K562 (cell line): ENCODE results near the gene SMOC2. TPM values are rescaled to one million over a fixed set of nuclear protein-coding genes. Genes with fewer than 3 reads are reported as not detected.

Source experiments
- COPS2 ChIP-seq: fragments of 450-650 bp; conservative IDR thresholded peaks from 2 replicates; pipeline ENCODE4 v1.6.1; 2016; ENCODE audit warnings: mild to moderate bottlenecking, moderate library complexity
- HIVEP1 ChIP-seq: fragments of 250-450 bp; sonication (Bioruptor Pico); IDR thresholded peaks from 2 replicates; pipeline ENCODE4 v1.4.0; 2020; ENCODE audit warnings: mild to moderate bottlenecking
- HNRNPUL1 ChIP-seq: fragments of 200-400 bp; formaldehyde crosslinking; IDR thresholded peaks from 2 replicates; pipeline ENCODE4 v1.6.1; 2017; ENCODE audit warnings: low read length
- KLF1 ChIP-seq: fragments of 450-650 bp; IDR thresholded peaks from 2 replicates; pipeline ENCODE4 v1.6.1; 2016; ENCODE audit warnings: missing genetic modification characterization, missing compliant biosample characterization
- NCOA2 ChIP-seq, 2 experiments: fragments of 450-650 bp; IDR thresholded peaks; 2 replicates each; pipeline ENCODE4 v1.6.1; 2018; ENCODE audit warnings: mild to moderate bottlenecking in 2 of 2, moderate library complexity in 1 of 2; ENCODE audit not compliant: partially characterized antibody in 2 of 2
- NCOR1 ChIP-seq: fragments of 450-650 bp; IDR thresholded peaks from 2 replicates; pipeline ENCODE4 v1.6.1; 2016; ENCODE audit warnings: mild to moderate bottlenecking, moderate library complexity
- RBM25 ChIP-seq: fragments of 200-400 bp; formaldehyde crosslinking; IDR thresholded peaks from 2 replicates; pipeline ENCODE4 v1.6.1; 2018; ENCODE audit warnings: low read length, low read depth, moderate library complexity; ENCODE audit not compliant: severe bottlenecking
- RFX5 ChIP-seq: IDR thresholded peaks from 2 replicates; pipeline ENCODE4 v1.6.1; 2011; ENCODE audit warnings: low read depth, mild to moderate bottlenecking, improper control_type of control experiment, low read length
- TBP ChIP-seq: optimal IDR thresholded peaks from 2 replicates; pipeline ENCODE3; 2011; ENCODE audit warnings: low read depth, low read length, improper control_type of control experiment
- ZNF133 ChIP-seq: fragments of 250-450 bp; sonication (Bioruptor Pico); IDR thresholded peaks from 2 replicates; pipeline ENCODE4 v1.4.0; 2020; ENCODE audit warnings: mild to moderate bottlenecking
- polyA plus RNA-seq, 8 experiments: library from polyadenylated mRNA; depleted of rRNA in 4 of 8; stranded (reverse) in 5 of 8; unstranded in 3 of 8; fragments of >200 nt; fragmentation: Nextera tagmentation in 2 of 8; fragmentation: Illumina TruSeq in 1 of 8; extraction: Ambion mirVana in 2 of 8; extraction: Trizol in 1 of 8; gene quantifications; 2 replicates each; pipeline versions ENCODE4 v1.2.1 to v1.2.3, GENCODE V29; 2011 to 2014; ENCODE audit warnings: inconsistent platforms in 1 of 8, missing spikeins in 1 of 8
- total RNA-seq, 7 experiments: library from RNA; depleted of rRNA in 6 of 7; stranded (reverse); fragments of >200 nt in 6 of 7; fragmentation: Illumina TruSeq in 2 of 7; extraction: Trizol in 2 of 7; gene quantifications; 2 replicates each; pipeline versions ENCODE4 v1.2.1 to v1.2.3, GENCODE V29; 2011 to 2021; ENCODE audit warnings: low replicate concordance in 1 of 7
- TF ChIP-seq, protein P1 (sequence below), 2 experiments: fragments of 150-350 bp in 1 of 2; IDR thresholded peaks; 2 replicates each; pipeline ENCODE4 v1.6.1; 2012 to 2016; ENCODE audit warnings: low read depth in 2 of 2, low read length in 2 of 2, mild to moderate bottlenecking in 1 of 2, moderate library complexity in 1 of 2
- TF ChIP-seq, protein P2 (sequence below): IDR thresholded peaks from 3 replicates; pipeline ENCODE4 v1.6.1; 2011; ENCODE audit warnings: borderline replicate concordance, mild to moderate bottlenecking, moderate library complexity; ENCODE audit not compliant: insufficient read length; ENCODE audit errors: extremely low read depth

SMOC2 gene
- total and polyA plus RNA-seq, 9 of the 15 experiments (the other 6 are each of a cell fraction or from before 2014, with no cell fraction given) = 0.45 to 2.3 (median 1.1) TPM

DNA sequence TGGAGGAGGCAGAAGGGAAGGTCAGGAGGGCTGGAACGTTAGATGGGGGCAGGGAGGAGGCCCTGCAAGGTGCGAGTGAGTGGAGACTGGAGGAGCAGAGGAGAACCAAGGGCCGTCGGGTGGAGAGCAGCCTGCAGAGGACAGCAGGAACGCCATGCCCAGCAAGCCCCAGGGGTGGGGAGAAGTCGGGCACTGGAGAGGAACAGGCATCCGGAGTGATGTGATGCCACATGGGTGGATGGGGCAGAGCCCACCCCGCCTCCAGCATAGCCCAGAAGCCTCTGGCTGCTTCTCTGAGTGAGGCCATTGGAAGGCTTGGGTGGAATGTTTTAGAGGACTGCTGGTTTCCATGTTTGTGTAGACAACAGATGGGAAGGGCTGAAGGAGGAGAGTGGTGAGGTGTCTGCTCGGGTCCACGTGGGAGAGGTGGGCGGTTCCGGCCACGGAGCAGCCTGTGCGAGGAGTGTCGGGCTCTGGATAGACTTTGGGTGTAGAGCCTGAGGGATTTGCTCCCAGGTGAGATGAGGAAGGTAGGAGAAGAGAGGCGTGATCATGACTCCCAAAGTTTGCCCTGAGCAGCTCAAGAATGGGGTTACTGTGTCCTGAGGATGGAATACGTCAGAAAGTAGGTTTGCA, 221.4 kb downstream of the SMOC2 start (continued):
- TF ChIP-seq, protein P1, sequence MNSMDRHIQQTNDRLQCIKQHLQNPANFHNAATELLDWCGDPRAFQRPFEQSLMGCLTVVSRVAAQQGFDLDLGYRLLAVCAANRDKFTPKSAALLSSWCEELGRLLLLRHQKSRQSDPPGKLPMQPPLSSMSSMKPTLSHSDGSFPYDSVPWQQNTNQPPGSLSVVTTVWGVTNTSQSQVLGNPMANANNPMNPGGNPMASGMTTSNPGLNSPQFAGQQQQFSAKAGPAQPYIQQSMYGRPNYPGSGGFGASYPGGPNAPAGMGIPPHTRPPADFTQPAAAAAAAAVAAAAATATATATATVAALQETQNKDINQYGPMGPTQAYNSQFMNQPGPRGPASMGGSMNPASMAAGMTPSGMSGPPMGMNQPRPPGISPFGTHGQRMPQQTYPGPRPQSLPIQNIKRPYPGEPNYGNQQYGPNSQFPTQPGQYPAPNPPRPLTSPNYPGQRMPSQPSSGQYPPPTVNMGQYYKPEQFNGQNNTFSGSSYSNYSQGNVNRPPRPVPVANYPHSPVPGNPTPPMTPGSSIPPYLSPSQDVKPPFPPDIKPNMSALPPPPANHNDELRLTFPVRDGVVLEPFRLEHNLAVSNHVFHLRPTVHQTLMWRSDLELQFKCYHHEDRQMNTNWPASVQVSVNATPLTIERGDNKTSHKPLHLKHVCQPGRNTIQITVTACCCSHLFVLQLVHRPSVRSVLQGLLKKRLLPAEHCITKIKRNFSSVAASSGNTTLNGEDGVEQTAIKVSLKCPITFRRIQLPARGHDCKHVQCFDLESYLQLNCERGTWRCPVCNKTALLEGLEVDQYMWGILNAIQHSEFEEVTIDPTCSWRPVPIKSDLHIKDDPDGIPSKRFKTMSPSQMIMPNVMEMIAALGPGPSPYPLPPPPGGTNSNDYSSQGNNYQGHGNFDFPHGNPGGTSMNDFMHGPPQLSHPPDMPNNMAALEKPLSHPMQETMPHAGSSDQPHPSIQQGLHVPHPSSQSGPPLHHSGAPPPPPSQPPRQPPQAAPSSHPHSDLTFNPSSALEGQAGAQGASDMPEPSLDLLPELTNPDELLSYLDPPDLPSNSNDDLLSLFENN (IDR thresholded peaks at IDR 0.05; ENCODE audit: low read depth in 2 of 2, low read length in 2 of 2) = no peak
- no peak for TF ChIP-seq HIVEP1 (CRISPR knock-in tag)
- TF ChIP-seq RBM25 = no peak
- no peak for TF ChIP-seq RFX5
- TF ChIP-seq, protein P2, sequence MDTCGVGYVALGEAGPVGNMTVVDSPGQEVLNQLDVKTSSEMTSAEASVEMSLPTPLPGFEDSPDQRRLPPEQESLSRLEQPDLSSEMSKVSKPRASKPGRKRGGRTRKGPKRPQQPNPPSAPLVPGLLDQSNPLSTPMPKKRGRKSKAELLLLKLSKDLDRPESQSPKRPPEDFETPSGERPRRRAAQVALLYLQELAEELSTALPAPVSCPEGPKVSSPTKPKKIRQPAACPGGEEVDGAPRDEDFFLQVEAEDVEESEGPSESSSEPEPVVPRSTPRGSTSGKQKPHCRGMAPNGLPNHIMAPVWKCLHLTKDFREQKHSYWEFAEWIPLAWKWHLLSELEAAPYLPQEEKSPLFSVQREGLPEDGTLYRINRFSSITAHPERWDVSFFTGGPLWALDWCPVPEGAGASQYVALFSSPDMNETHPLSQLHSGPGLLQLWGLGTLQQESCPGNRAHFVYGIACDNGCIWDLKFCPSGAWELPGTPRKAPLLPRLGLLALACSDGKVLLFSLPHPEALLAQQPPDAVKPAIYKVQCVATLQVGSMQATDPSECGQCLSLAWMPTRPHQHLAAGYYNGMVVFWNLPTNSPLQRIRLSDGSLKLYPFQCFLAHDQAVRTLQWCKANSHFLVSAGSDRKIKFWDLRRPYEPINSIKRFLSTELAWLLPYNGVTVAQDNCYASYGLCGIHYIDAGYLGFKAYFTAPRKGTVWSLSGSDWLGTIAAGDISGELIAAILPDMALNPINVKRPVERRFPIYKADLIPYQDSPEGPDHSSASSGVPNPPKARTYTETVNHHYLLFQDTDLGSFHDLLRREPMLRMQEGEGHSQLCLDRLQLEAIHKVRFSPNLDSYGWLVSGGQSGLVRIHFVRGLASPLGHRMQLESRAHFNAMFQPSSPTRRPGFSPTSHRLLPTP = no peak
- no peak for TF ChIP-seq KLF1 (tag)
- TF ChIP-seq ZNF133 (CRISPR knock-in tag) = no peak
- no peak for TF ChIP-seq TBP
- no peak for TF ChIP-seq HNRNPUL1
- no peak for TF ChIP-seq NCOA2 (IDR thresholded peaks at IDR 0.05; ENCODE audit: partially characterized antibody in 2 of 2)
- TF ChIP-seq COPS2 = no peak
- TF ChIP-seq NCOR1 = no peak
- TF ChIP-seq, all 486 proteins: peak for 0
